NB4 (cell line): ENCODE results near the gene TMED8.

Experiments used
- DNase-seq: peaks from one replicate; pipeline ENCODE4 v3.0.0; 2010; ENCODE audit warnings: low read depth
- H3K4me3 ChIP-seq: one replicate; pipeline ENCODE4 v1.5.1; 2011; ENCODE audit warnings: mild to moderate bottlenecking, low read depth, low read length, moderate library complexity
- MYC ChIP-seq: IDR thresholded peaks from 2 replicates; pipeline ENCODE4 v1.6.1; 2011; ENCODE audit warnings: low read depth, low read length
- POLR2A ChIP-seq: IDR thresholded peaks from 2 replicates; pipeline ENCODE4 v1.6.1; 2011; ENCODE audit warnings: mild to moderate bottlenecking; ENCODE audit not compliant: insufficient read length; ENCODE audit errors: extremely low read depth
- TF ChIP-seq, protein P1 (sequence below): IDR thresholded peaks from one replicate; pipeline ENCODE4 v1.5.1; 2012; ENCODE audit warnings: low read depth, low read length
- TF ChIP-seq, protein P2 (sequence below): IDR thresholded peaks from 2 replicates; pipeline ENCODE4 v1.6.1; 2011; ENCODE audit warnings: low read depth, low read length

TMED8 gene

DNA sequence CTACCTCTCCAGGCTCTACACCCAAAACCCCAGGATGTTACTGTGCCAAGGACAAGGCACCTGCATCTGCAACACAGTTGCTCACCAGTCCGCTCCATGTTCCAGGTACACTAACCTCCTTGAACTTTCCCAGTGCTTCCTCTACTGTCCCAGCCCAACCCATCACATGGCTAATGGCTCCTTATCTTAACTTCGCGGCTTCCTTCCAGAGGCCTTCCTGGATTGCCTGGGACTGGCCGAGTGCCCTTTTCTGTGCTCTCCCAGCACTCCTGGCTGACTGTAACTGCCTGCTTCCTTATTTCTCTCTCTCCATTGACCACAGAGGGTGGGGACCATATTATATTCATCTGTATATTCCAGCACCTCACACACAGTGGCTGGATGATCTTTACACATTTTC is 77.1 kb downstream of the TMED8 start:
- no peak overlapping the region for H3K4me3 ChIP-seq
- no peak for TF ChIP-seq MYC
- TF ChIP-seq, protein P1, sequence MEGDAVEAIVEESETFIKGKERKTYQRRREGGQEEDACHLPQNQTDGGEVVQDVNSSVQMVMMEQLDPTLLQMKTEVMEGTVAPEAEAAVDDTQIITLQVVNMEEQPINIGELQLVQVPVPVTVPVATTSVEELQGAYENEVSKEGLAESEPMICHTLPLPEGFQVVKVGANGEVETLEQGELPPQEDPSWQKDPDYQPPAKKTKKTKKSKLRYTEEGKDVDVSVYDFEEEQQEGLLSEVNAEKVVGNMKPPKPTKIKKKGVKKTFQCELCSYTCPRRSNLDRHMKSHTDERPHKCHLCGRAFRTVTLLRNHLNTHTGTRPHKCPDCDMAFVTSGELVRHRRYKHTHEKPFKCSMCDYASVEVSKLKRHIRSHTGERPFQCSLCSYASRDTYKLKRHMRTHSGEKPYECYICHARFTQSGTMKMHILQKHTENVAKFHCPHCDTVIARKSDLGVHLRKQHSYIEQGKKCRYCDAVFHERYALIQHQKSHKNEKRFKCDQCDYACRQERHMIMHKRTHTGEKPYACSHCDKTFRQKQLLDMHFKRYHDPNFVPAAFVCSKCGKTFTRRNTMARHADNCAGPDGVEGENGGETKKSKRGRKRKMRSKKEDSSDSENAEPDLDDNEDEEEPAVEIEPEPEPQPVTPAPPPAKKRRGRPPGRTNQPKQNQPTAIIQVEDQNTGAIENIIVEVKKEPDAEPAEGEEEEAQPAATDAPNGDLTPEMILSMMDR = no peak
- TF ChIP-seq POLR2A = no peak
- DNase-seq = no peak

DNA sequence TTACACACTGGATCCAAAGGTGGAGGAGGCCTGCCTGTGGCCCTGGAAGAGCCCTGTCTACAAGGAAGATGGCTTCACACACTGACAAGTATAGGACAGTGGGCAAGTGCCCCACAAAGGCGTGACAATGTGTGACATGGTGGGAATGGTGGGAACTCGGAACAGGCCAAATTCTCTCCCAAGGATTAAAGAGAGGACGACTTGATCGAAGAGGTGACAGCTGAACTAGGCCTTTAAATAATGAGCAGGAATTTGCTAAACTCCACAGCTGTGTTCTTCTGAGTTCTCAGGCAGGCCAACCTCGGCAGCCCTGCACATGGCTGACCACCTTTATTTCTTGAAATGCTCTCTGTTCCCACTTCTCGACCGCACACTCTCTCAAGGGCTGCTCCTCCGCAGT is 80.0 kb downstream of the TMED8 start:
- DNase-seq = no peak
- no peak overlapping the region for H3K4me3 ChIP-seq
- TF ChIP-seq, protein P1 = no peak
- TF ChIP-seq, protein P2, sequence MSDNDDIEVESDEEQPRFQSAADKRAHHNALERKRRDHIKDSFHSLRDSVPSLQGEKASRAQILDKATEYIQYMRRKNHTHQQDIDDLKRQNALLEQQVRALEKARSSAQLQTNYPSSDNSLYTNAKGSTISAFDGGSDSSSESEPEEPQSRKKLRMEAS = no peak
- no peak for TF ChIP-seq POLR2A

DNA sequence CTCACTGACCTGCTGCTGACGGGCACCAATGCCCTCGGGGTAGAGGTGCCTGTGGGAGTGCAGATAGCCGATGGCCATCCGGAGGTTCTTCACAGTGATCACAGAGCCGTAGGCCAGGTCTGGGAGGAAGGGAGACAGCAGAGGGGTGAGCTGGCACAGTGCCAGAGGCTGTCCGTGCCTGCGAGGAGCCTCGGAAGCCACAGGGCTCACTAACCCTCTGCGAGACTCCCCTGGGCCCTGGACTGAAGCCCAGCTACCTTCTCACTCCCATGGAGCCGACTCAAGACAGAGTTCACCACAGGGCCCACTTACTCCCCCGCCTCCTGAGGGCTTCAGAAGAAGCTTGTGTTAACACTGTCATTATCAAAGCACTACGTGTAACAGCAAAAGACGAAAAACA is 80.7 kb downstream of the TMED8 start:
- no peak for DNase-seq
- TF ChIP-seq, protein P1 = no peak
- TF ChIP-seq, protein P2 = no peak
- no peak overlapping the region for H3K4me3 ChIP-seq

DNA sequence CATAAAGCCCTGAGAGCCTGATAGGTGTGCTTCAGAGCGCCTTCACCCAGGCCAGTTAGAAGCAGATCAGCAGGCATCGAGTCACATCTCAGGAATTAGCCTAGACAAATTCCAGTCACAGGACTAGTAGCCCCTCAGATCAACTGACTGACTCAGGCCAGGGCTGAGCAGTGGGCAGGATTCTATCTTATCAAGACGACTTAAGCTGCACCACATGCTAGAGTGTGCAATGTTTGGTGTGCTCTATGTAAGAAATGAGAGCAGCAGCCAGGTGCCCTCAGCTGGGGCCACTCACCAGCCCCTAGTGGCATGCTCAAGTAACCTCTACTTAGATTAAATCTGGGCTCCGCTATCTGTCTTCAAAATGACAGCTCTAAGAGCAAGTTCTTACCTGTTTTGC is 86.2 kb downstream of the TMED8 start:
- TF ChIP-seq, protein P2 = no peak
- TF ChIP-seq, protein P1 = no peak
- TF ChIP-seq POLR2A = no peak
- TF ChIP-seq MYC = no peak
- no peak overlapping the region for H3K4me3 ChIP-seq
- no peak for DNase-seq

DNA sequence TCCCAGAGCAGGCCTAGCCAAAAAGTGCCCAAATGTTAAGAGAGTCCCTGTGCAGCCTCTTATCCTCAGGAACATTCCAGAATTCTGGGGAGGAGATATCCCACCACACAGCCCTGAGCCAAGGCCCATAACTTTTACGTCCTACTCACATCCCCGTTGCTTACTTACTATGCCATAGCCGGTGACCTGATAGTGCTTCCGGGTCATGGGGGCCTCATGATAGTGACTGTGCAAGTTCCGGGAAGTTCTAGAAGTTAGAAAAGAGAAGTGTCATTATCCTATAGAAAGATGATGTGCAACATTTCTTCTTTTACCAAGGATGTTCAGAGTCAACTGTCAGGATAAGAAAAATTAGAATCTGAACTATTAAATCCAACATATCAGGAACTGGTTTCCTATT is 90.3 kb downstream of the TMED8 start:
- H3K4me3 ChIP-seq = no peak overlapping the region
- TF ChIP-seq, protein P2 = no peak
- TF ChIP-seq MYC = no peak
- no peak for TF ChIP-seq POLR2A
- TF ChIP-seq, protein P1 = no peak
- no peak for DNase-seq
